HL-60/S4 treated with phorbol 12-myristate 13-acetate at 8.2 ng/mL for 4 days and 3 days (cell line): ENCODE results near the gene PRM2.

Source experiments
- in situ Hi-C: fragments of 300-500 bp; cut with MboI; formaldehyde crosslinking; loops from 2 replicates; pipeline ENCODE4 v1.15.0; 2022; ENCODE audit warnings: low sequenced_read_pairs

PRM2 gene

GRCh38 chr16:11276143-11276895, at the start of gene PRM2:
Gene PRM2, minus strand, starts transcription at chr16:11276480. Its CDS starts 110 bp downstream, at chr16:11276370.
- in situ Hi-C loops: no loop called here

GRCh38 chr16:11325404-11326083, 49.3 kb upstream of the PRM2 start:
- in situ Hi-C loops: no loop called here

- in situ Hi-C loops: no loop called here
These were observed 47.5 kb upstream of the PRM2 start for GRCh38 chr16:11323551-11324336.

- in situ Hi-C loops: no loop called here
These were observed 46.5 kb upstream of the PRM2 start for GRCh38 chr16:11322823-11323222.

GRCh38 chr16:11321662-11322061, 45.4 kb upstream of the PRM2 start:
- in situ Hi-C loops: no loop called here

- in situ Hi-C loops: no loop called here
These were observed 43.9 kb upstream of the PRM2 start for GRCh38 chr16:11320170-11320569.

- in situ Hi-C loops: no loop called here
These were observed 43.4 kb upstream of the PRM2 start for GRCh38 chr16:11319529-11320146.

GRCh38 chr16:11318817-11319216, 42.5 kb upstream of the PRM2 start:
- in situ Hi-C loops: no loop called here

- in situ Hi-C loops: no loop called here
These were observed 40.2 kb upstream of the PRM2 start for GRCh38 chr16:11316331-11317015.

- in situ Hi-C loops: no loop called here
These were observed 39.2 kb upstream of the PRM2 start for GRCh38 chr16:11315510-11315909.

GRCh38 chr16:11314309-11314894, 38.1 kb upstream of the PRM2 start:
- in situ Hi-C loops: no loop called here

GRCh38 chr16:11313493-11314308, 37.4 kb upstream of the PRM2 start:
- in situ Hi-C loops: no loop called here

GRCh38 chr16:11312718-11313492, 36.6 kb upstream of the PRM2 start:
- in situ Hi-C loops: no loop called here

- in situ Hi-C loops: no loop called here
These were observed 34.8 kb upstream of the PRM2 start for GRCh38 chr16:11310997-11311561.

GRCh38 chr16:11310634-11310977, 34.3 kb upstream of the PRM2 start:
- in situ Hi-C loops: no loop called here

- in situ Hi-C loops: no loop called here
These were observed 33.8 kb upstream of the PRM2 start for GRCh38 chr16:11309895-11310633.

GRCh38 chr16:11308493-11309283, 32.4 kb upstream of the PRM2 start:
- in situ Hi-C loops: no loop called here
